Measurements from ENCODE around the gene EYA4.

The EYA4 gene

GRCh38 chr6:133262804-133263203 lies 21.6 kb downstream of the EYA4 start:
- no peak overlapping the region for H3K4me3 ChIP-seq (ENCODE audit: low read depth, low read length)
- no peak for DNase-seq (ENCODE audit: low read depth)
- no peak for TF ChIP-seq CTCF (IDR thresholded peaks at IDR 0.05; ENCODE audit: control insufficient read depth, extremely low read depth, insufficient read depth)

- no peak overlapping the region for H3K4me3 ChIP-seq (ENCODE audit: low read depth, low read length)
- no peak for DNase-seq (ENCODE audit: low read depth)
- TF ChIP-seq CTCF (IDR thresholded peaks at IDR 0.05; ENCODE audit: control insufficient read depth, extremely low read depth, insufficient read depth) = no peak
These were observed 23.9 kb downstream of the EYA4 start for GRCh38 chr6:133265066-133265465.

- H3K4me3 ChIP-seq (ENCODE audit: low read depth, low read length) = no peak overlapping the region
- no peak for TF ChIP-seq CTCF (IDR thresholded peaks at IDR 0.05; ENCODE audit: control insufficient read depth, extremely low read depth, insufficient read depth)
- no peak for DNase-seq (ENCODE audit: low read depth)
These were observed 25.0 kb downstream of the EYA4 start for GRCh38 chr6:133266186-133266585.

- no peak for DNase-seq (ENCODE audit: low read depth)
- no peak for TF ChIP-seq CTCF (IDR thresholded peaks at IDR 0.05; ENCODE audit: control insufficient read depth, extremely low read depth, insufficient read depth)
- H3K4me3 ChIP-seq (ENCODE audit: low read depth, low read length) = no peak overlapping the region
These were observed 27.5 kb downstream of the EYA4 start for GRCh38 chr6:133268621-133269020.

- DNase-seq (ENCODE audit: low read depth) = no peak
- TF ChIP-seq CTCF (IDR thresholded peaks at IDR 0.05; ENCODE audit: control insufficient read depth, extremely low read depth, insufficient read depth) = no peak
- no peak overlapping the region for H3K4me3 ChIP-seq (ENCODE audit: low read depth, low read length)
These were observed 33.7 kb downstream of the EYA4 start for GRCh38 chr6:133274813-133275212.

- no peak for TF ChIP-seq CTCF (IDR thresholded peaks at IDR 0.05; ENCODE audit: control insufficient read depth, extremely low read depth, insufficient read depth)
- no peak for DNase-seq (ENCODE audit: low read depth)
- no peak overlapping the region for H3K4me3 ChIP-seq (ENCODE audit: low read depth, low read length)
These were observed 34.1 kb downstream of the EYA4 start for GRCh38 chr6:133275213-133275612.

GRCh38 chr6:133277228-133277899 lies 36.2 kb downstream of the EYA4 start:
- DNase-seq (ENCODE audit: low read depth) = no peak
- no peak for TF ChIP-seq CTCF (IDR thresholded peaks at IDR 0.05; ENCODE audit: control insufficient read depth, extremely low read depth, insufficient read depth)
- no peak overlapping the region for H3K4me3 ChIP-seq (ENCODE audit: low read depth, low read length)

All from LNCaP clone FGC (cell line).